ENCODE results near the gene BICDL2. TPM values are rescaled to one million over a fixed set of nuclear protein-coding genes. Genes with fewer than 3 reads are reported as not detected.
A peak's percentile ranks its signal among the peaks of the same experiment; 100 is the strongest.

The BICDL2 gene
- total and polyA plus RNA-seq, 9 of the 15 experiments (the other 6 are each of a cell fraction or from before 2014, with no cell fraction given), result 0.09 to 0.28 (median 0.09) TPM; not detected in 6

GRCh38 chr16:3022684-3023414 lies 13.9 kb downstream of the BICDL2 start (continued):
- 0 out of 4 replicates have a peak, but pooled peaks of 1 of the 2 experiments have one; percentile 39 for TF ChIP-seq ZNF639 (CRISPR knock-in tag; conservative IDR thresholded peaks at IDR 0.05 in 1 of 2, IDR thresholded peaks at IDR 0.05 in 1 of 2)

GRCh38 chr16:3022208-3022683 lies 14.5 kb downstream of the BICDL2 start:
- Histone ChIP-seq H3K4me2 (ENCODE audit: insufficient read depth, low read length) (peak overlapping the region; percentile 83), H3K79me2 (ENCODE audit: control insufficient read depth, insufficient read depth, low read length) (peaks cover 42% of the 10 kb centered on the region), H4K20me1 (replicated peaks; ENCODE audit: control insufficient read depth, insufficient read depth, low read length) (peaks cover 28% of the 10 kb centered on the region), H3K4me3 (peak overlapping the region; percentile 82), H3K9me3 (replicated peaks; ENCODE audit: control insufficient read depth, insufficient read depth, low read depth, low read length) (no peaks in the 10 kb centered on the region), H3K36me3 (ENCODE audit: control insufficient read depth, insufficient read depth, low read length) (peaks cover 36% of the 10 kb centered on the region; the same call in 2 of the 3 replicates), H3K9me1 (ENCODE audit: control insufficient read depth, insufficient read depth, low read length) (peaks cover 2% of the 10 kb centered on the region), H3K9ac (ENCODE audit: insufficient read depth in 1 of 2, low read depth in 2 of 2, low read length in 2 of 2) (peak overlapping the region; percentile 88 to 95), H3K4me1 (replicated peaks in 1 of 2; ENCODE audit: control insufficient read depth in 2 of 2, insufficient read depth in 2 of 2, low read length in 2 of 2) (peaks cover 29 to 87% of the 10 kb centered on the region in 2 experiments), H3K27me3 (ENCODE audit: control insufficient read depth in 2 of 2, insufficient read depth in 2 of 2, low read length in 2 of 2) (no peaks in the 10 kb centered on the region), H3K27ac (ENCODE audit: extremely low read depth, low read depth, low read length) (peak overlapping the region; percentile 90), H2AFZ (ENCODE audit: low read depth, low read length) (no peak overlapping the region)
- POLR2A ChIA-PET, result interaction anchor here (0.6 to 2.7 kb wide), 9 partner anchors 9 to 554 kb away, joined by 3 to 13 read pairs (median 3); partner anchors contain the start of gene FLYWCH1
- no TSS peak for BruUV-seq (replicated peaks)
- in situ Hi-C loops (cut with MboI), result no loop called here
- under 1% methylated on average over 8 of the region's 8 CpGs for WGBS (ENCODE audit: insufficient coverage, low coverage, missing lambda C conversion rate)
- CTCF ChIA-PET (ENCODE audit: low intra/inter-chr PET ratio), result no interaction called here
- FAIRE-seq (peak; percentile 93), DNase-seq (ENCODE audit: extremely low read depth in 1 of 4, low spot score in 3 of 4) (peak; percentile 50 to 92 (median 67)), ATAC-seq (peak; percentile 67)
- intact Hi-C loops (cut with micrococcal nuclease), result loop anchor here (10.0 kb wide), 1 partner anchor 57 kb away; the partner anchor contains the start of genes KREMEN2 and PAQR4
- peak; percentile 93 for TF ChIP-seq DPF2 (IDR thresholded peaks at IDR 0.05)
- peak; percentile 97 for TF ChIP-seq EGR1 (conservative IDR thresholded peaks at IDR 0.05)
- TF ChIP-seq NFATC3 (IDR thresholded peaks at IDR 0.05), result no peak
- peak; percentile 1; the same call in 1 of the 2 replicates for TF ChIP-seq POLR2AphosphoS2 (IDR thresholded peaks at IDR 0.05; ENCODE audit: low read length)
- no peak for TF ChIP-seq MTA1 (IDR thresholded peaks at IDR 0.05; ENCODE audit: borderline replicate concordance)
- peak in 1 of 2 experiments; percentile 41; a peak in 1 of 4 replicates for TF ChIP-seq MNT (conservative IDR thresholded peaks at IDR 0.05)
- TF ChIP-seq XRCC5 (IDR thresholded peaks at IDR 0.05; ENCODE audit: low read depth, low read length), result peak; percentile 52; the same call in 1 of the 2 replicates
- TF ChIP-seq ZNF395 (CRISPR knock-in tag; IDR thresholded peaks at IDR 0.05), result 0 out of 2 replicates have a peak, but pooled peaks have one; percentile 12
- no peak for TF ChIP-seq RNF219 (CRISPR knock-in tag; IDR thresholded peaks at IDR 0.05)
- no peak for TF ChIP-seq ETV1 (tag; conservative IDR thresholded peaks at IDR 0.05; ENCODE audit: low read depth)
- TF ChIP-seq SMARCC2 (IDR thresholded peaks at IDR 0.05; ENCODE audit: low read depth), result peak; percentile 92

All from K562 (cell line).